ENCODE results near the gene IRF2BPL.

Gene IRF2BPL

GRCh38 chr14:76984787-76985375, 43.6 kb downstream of the IRF2BPL start:
- DNase-seq, result no peak

- DNase-seq, result no peak
Measured at GRCh38 chr14:76984297-76984696, 44.2 kb downstream of the IRF2BPL start.

GRCh38 chr14:76981670-76982069, 46.8 kb downstream of the IRF2BPL start:
- DNase-seq, result no peak

- DNase-seq, result peak; percentile 86
Measured at GRCh38 chr14:76977793-76978720, 50.5 kb downstream of the IRF2BPL start.

GRCh38 chr14:76976240-76977005, 52.1 kb downstream of the IRF2BPL start:
- no peak for DNase-seq

GRCh38 chr14:76975812-76976211, 52.7 kb downstream of the IRF2BPL start:
- no peak for DNase-seq

GRCh38 chr14:76975051-76975450, 53.5 kb downstream of the IRF2BPL start:
- DNase-seq, result no peak
